22Rv1 (cell line): Measurements from ENCODE around the gene EHD4.

Experiments
- ZFX ChIP-seq: fragments of 450-650 bp; IDR thresholded peaks from 2 replicates; pipeline ENCODE4 v1.6.1; 2017; ENCODE audit warnings: antibody characterized with exemption, borderline replicate concordance
- TF ChIP-seq, protein P1 (sequence below): fragments of 450-650 bp; IDR thresholded peaks from 2 replicates; pipeline ENCODE4 v1.5.1; 2017; ENCODE audit warnings: mild to moderate bottlenecking

DNA sequence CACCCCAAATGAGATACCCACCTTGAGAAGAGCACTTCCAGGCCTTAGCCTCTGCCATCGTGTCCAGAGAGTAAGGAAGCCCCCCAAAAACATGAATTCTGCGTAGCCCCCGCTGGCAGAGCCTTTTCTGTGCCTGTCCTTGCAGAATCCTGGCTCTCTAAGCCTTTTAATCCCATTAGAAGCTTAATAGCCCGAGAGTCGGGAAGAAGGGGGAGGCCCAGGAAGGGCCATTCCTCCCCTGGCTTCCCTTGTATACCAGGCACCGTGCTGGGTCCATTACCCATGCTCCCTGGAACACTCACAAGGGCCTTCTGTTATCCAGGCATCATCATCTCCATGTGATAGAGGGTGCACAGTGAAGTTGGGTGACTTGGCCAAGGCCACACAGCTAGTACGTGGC is 85.6 kb downstream of the EHD4 start:
- TF ChIP-seq, protein P1, sequence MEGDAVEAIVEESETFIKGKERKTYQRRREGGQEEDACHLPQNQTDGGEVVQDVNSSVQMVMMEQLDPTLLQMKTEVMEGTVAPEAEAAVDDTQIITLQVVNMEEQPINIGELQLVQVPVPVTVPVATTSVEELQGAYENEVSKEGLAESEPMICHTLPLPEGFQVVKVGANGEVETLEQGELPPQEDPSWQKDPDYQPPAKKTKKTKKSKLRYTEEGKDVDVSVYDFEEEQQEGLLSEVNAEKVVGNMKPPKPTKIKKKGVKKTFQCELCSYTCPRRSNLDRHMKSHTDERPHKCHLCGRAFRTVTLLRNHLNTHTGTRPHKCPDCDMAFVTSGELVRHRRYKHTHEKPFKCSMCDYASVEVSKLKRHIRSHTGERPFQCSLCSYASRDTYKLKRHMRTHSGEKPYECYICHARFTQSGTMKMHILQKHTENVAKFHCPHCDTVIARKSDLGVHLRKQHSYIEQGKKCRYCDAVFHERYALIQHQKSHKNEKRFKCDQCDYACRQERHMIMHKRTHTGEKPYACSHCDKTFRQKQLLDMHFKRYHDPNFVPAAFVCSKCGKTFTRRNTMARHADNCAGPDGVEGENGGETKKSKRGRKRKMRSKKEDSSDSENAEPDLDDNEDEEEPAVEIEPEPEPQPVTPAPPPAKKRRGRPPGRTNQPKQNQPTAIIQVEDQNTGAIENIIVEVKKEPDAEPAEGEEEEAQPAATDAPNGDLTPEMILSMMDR, result no peak
- TF ChIP-seq ZFX, result no peak
